ENCODE data around the gene UQCC3. TPM values are rescaled to one million over a fixed set of nuclear protein-coding genes. Genes with fewer than 3 reads are reported as not detected.

The UQCC3 gene
- total RNA-seq, 1 experiment from 2014 or later = 17.9 TPM

DNA sequence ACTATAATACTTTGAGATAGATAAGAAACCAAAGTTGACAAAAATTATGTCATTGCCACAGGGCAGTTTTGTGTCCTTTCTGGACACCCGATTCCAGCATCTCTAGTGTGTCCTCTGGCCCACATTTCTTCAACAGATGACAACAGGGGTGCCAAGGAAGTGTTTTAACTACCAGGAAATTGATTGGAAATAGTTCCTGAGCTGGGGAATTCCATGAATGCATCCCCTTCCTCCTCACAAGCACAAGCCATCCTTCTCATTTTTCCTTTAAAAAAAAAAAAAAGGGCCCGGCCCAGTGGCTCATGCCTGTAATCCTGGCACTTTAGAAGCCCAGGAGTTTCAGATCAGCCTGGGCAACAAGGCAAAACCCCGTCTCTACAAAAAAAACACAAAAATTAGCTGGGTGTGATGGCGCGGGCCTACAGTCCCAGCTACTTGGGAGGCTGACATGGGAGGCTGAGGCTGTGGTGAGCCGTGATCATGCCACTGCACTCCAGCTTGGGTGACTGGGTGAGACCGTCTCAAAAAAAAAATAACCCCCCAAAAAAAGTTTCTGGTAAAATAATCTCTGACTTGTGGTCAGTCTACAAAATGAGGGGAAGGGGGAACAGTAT, 48.9 kb upstream of the UQCC3 start:
- H3K9ac ChIP-seq (ENCODE audit: low read length) = peak overlapping the region; percentile 46
- intact Hi-C loops (cut with micrococcal nuclease) = no loop called here

More for the DNA sequence above, 48.9 kb upstream of the UQCC3 start:
- DNase-seq (ENCODE audit: low read depth, low spot score) (no peak), ATAC-seq (0 out of 2 replicates have a peak, but pooled peaks have one; percentile 0)
- Histone ChIP-seq H3K4me2 (ENCODE audit: low read length) (peak overlapping the region; percentile 87), H3K27ac (ENCODE audit: low read depth, low read length) (peak overlapping the region; percentile 75), H3K79me2 (ENCODE audit: insufficient read depth, low read length) (peaks cover 15% of the 10 kb centered on the region), H4K20me1 (ENCODE audit: insufficient read depth) (no peaks in the 10 kb centered on the region), H2AFZ (ENCODE audit: low read depth, low read length, poor library complexity, severe bottlenecking) (no peak overlapping the region), H3K27me3 (ENCODE audit: insufficient read depth, low read length) (no peaks in the 10 kb centered on the region), H3K4me1 (ENCODE audit: control insufficient read depth in 1 of 2, insufficient read depth in 2 of 2, low read length in 2 of 2) (peaks cover 12 to 20% of the 10 kb centered on the region in 2 experiments), H3K36me3 (ENCODE audit: control insufficient read depth in 1 of 2, insufficient read depth in 2 of 2, low read length in 2 of 2) (peaks cover 16 to 22% of the 10 kb centered on the region in 2 experiments), H3K4me3 (replicated peaks in 1 of 2; ENCODE audit: low read depth in 1 of 2, low read length in 2 of 2) (no peak overlapping the region), H3K9me3 (ENCODE audit: control insufficient read depth in 1 of 2, insufficient read depth in 1 of 2, low read depth in 1 of 2, low read length in 2 of 2) (no peaks in the 10 kb centered on the region), H3K9me2 (ENCODE audit: insufficient read depth) (no peaks in the 10 kb centered on the region)
- BruUV-seq (replicated peaks) = TSS peak; percentile 100
- TF ChIP-seq POLR2A (IDR thresholded peaks at IDR 0.05; ENCODE audit: borderline replicate concordance, extremely low read depth, insufficient read depth, insufficient read length) (no peak), SIN3A (IDR thresholded peaks at IDR 0.05; ENCODE audit: low read depth) (no peak), ZNF274 (IDR thresholded peaks at IDR 0.05; ENCODE audit: low read depth, low read length) (no peak), MAX (IDR thresholded peaks at IDR 0.05) (no peak), CTCF (IDR thresholded peaks at IDR 0.05 in 2 of 3, conservative IDR thresholded peaks at IDR 0.05 in 1 of 3; ENCODE audit: borderline replicate concordance in 1 of 3, insufficient read depth in 1 of 3, low read depth in 2 of 3, low read length in 2 of 3) (no peak), ZFX (IDR thresholded peaks at IDR 0.05) (no peak), YY1 (IDR thresholded peaks at IDR 0.05; ENCODE audit: extremely low read depth, insufficient replicate concordance, low read depth, low read length) (no peak), POLR2AphosphoS5 (IDR thresholded peaks at IDR 0.05; ENCODE audit: low read depth, low read length) (no peak), JUND (IDR thresholded peaks at IDR 0.05) (no peak), EZH2 (IDR thresholded peaks at IDR 0.05) (no peak), FOSL1 (IDR thresholded peaks at IDR 0.05; ENCODE audit: low read depth) (no peak), EGR1 (IDR thresholded peaks at IDR 0.05; ENCODE audit: low read depth) (no peak), CEBPB (IDR thresholded peaks at IDR 0.05; ENCODE audit: low read depth) (no peak), CBX3 (IDR thresholded peaks at IDR 0.05; ENCODE audit: low read depth) (no peak)
- TF ChIP-seq, protein P1, sequence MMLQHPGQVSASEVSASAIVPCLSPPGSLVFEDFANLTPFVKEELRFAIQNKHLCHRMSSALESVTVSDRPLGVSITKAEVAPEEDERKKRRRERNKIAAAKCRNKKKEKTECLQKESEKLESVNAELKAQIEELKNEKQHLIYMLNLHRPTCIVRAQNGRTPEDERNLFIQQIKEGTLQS (IDR thresholded peaks at IDR 0.05) = no peak
- ChIA-PET RAD21 (ENCODE audit: low non-redundant PET in 1 of 2, low total read pairs in 2 of 2, uncharacterized antibody in 2 of 2, unreplicated experiment in 2 of 2) (no interaction called here), CTCF (interaction anchor here (1.5 to 3.0 kb wide), 4 partner anchors 11 to 228 kb away, joined by 5 to 16 read pairs (median 12); partner anchors contain the start of genes EML3, ROM1 and TUT1), POLR2A (interaction anchor here (0.8 to 3.0 kb wide), 12 partner anchors 9 to 219 kb away, joined by 3 to 19 read pairs (median 4); partner anchors contain the start of genes C11orf98, CSKMT, EML3 and GANAB)

All from HCT116 (cell line).